ENCODE data around the gene CCDC24. TPM values are rescaled to one million over a fixed set of nuclear protein-coding genes. Genes with fewer than 3 reads are reported as not detected.

Gene CCDC24
- total RNA-seq, 4 donors from 2014 or later = 1.6 to 6.1 (median 2.7) TPM

GRCh38 chr1:43994794-43995790 lies 3.7 kb downstream of the CCDC24 start:
- 72 to 78% methylated on average over 15 of the region's 15 CpGs for WGBS, 2 donors
- no peak for DNase-seq (ENCODE audit: low spot score in 2 of 2)
- H3K4me3 ChIP-seq (ENCODE audit: low read depth, poor library complexity, severe bottlenecking) = no peak overlapping the region
- TF ChIP-seq CTCF (IDR thresholded peaks at IDR 0.05) = no peak
- no peak for TF ChIP-seq POLR2A (IDR thresholded peaks at IDR 0.05)
- intact Hi-C loops (cut with DNase I; ENCODE audit: low total_unique reads) = no loop called here

- WGBS, 2 donors = 77 to 81% methylated on average over 13 to 21 of the region's 21 CpGs
- TF ChIP-seq CTCF (IDR thresholded peaks at IDR 0.05) = no peak
- TF ChIP-seq POLR2A (IDR thresholded peaks at IDR 0.05) = no peak
- intact Hi-C loops (cut with DNase I; ENCODE audit: low total_unique reads) = no loop called here
- H3K4me3 ChIP-seq (ENCODE audit: low read depth, poor library complexity, severe bottlenecking) = no peak overlapping the region
- DNase-seq (ENCODE audit: low spot score in 2 of 2) = no peak
Observed at GRCh38 chr1:43995984-43996732, 4.8 kb downstream of the CCDC24 start.

- H3K4me3 ChIP-seq (ENCODE audit: low read depth, poor library complexity, severe bottlenecking) = no peak overlapping the region
- TF ChIP-seq CTCF (IDR thresholded peaks at IDR 0.05) (no peak), POLR2A (IDR thresholded peaks at IDR 0.05) (no peak)
- intact Hi-C loops (cut with DNase I; ENCODE audit: low total_unique reads) = no loop called here
- DNase-seq (ENCODE audit: low spot score in 2 of 2) = no peak
- WGBS, 2 donors = 61 to 82% methylated on average over 6 of the region's 6 CpGs
Observed at GRCh38 chr1:43996733-43997115, 5.3 kb downstream of the CCDC24 start.

GRCh38 chr1:43997295-43997999 lies 6.0 kb downstream of the CCDC24 start:
- no peak for TF ChIP-seq CTCF (IDR thresholded peaks at IDR 0.05)
- TF ChIP-seq POLR2A (IDR thresholded peaks at IDR 0.05) = no peak
- intact Hi-C loops (cut with DNase I; ENCODE audit: low total_unique reads) = no loop called here
- H3K4me3 ChIP-seq (ENCODE audit: low read depth, poor library complexity, severe bottlenecking) = no peak overlapping the region
- DNase-seq (ENCODE audit: low spot score in 2 of 2) = no peak
- WGBS, 2 donors = 89 to 95% methylated on average over 11 to 12 of the region's 22 CpGs

- 87 to 88% methylated on average over 11 of the region's 11 CpGs for WGBS, 2 donors
- H3K4me3 ChIP-seq (ENCODE audit: low read depth, poor library complexity, severe bottlenecking) = no peak overlapping the region
- DNase-seq (ENCODE audit: low spot score in 2 of 2) = no peak
- TF ChIP-seq CTCF (IDR thresholded peaks at IDR 0.05) (no peak), POLR2A (IDR thresholded peaks at IDR 0.05) (no peak)
- intact Hi-C loops (cut with DNase I; ENCODE audit: low total_unique reads) = no loop called here
Observed at GRCh38 chr1:43998000-43998378, 6.6 kb downstream of the CCDC24 start.
